HepG2 (cell line): ENCODE results near the gene AGRN. TPM values are rescaled to one million over a fixed set of nuclear protein-coding genes. Genes with fewer than 3 reads are reported as not detected.

ENCODE experiments used
- CHD4 ChIP-seq: fragments of 200-600 bp; sonication (generic); IDR thresholded peaks from 2 replicates; pipeline ENCODE4 v1.7.0; 2017; ENCODE audit warnings: mild to moderate bottlenecking, low read length, borderline replicate concordance
- DMAP1 ChIP-seq: IDR thresholded peaks from 2 replicates; pipeline ENCODE4 v1.6.1; 2016
- FOXM1 ChIP-seq: sonication (generic); formaldehyde crosslinking; IDR thresholded peaks from 2 replicates; pipeline ENCODE4 v1.5.0; 2020; ENCODE audit warnings: missing genetic modification reagents
- NCOA1 ChIP-seq: sonication (generic); formaldehyde crosslinking; IDR thresholded peaks from 2 replicates; pipeline ENCODE4 v1.9.0; 2021; ENCODE audit warnings: missing genetic modification reagents
- POLR2AphosphoS2 ChIP-seq: IDR thresholded peaks from 2 replicates; pipeline ENCODE4 v1.6.1; 2011; ENCODE audit warnings: low read depth, low read length, improper control_type of control experiment
- RARG ChIP-seq: sonication (generic); formaldehyde crosslinking; IDR thresholded peaks from 2 replicates; pipeline ENCODE4 v1.4.0; 2020; ENCODE audit warnings: low read depth, mild to moderate bottlenecking, missing genetic modification reagents
- SP2 ChIP-seq: sonication (generic); formaldehyde crosslinking; IDR thresholded peaks from 2 replicates; pipeline ENCODE4 v1.5.1; 2020; ENCODE audit warnings: mild to moderate bottlenecking, missing genetic modification reagents
- TAF1 ChIP-seq: sonication (generic); formaldehyde crosslinking; IDR thresholded peaks from 2 replicates; pipeline ENCODE4 v1.4.0; 2020; ENCODE audit warnings: missing genetic modification reagents
- ZNF607 ChIP-seq: sonication (generic); formaldehyde crosslinking; IDR thresholded peaks from 2 replicates; pipeline ENCODE4 v1.5.1; 2020; ENCODE audit warnings: missing genetic modification reagents, mild to moderate bottlenecking, borderline replicate concordance
- polyA plus RNA-seq, 8 experiments: library from polyadenylated mRNA; depleted of rRNA in 3 of 8; stranded (reverse) in 7 of 8; unstranded in 1 of 8; fragments of >200 nt; fragmentation: Illumina TruSeq in 4 of 8; extraction: Trizol in 4 of 8; gene quantifications; 2 replicates each; pipeline versions ENCODE4 v1.2.1 to v1.2.3, GENCODE V29; 2011 to 2016; ENCODE audit warnings: low read depth in 4 of 8, missing spikeins in 1 of 8, mixed read lengths in 1 of 8; ENCODE audit not compliant: insufficient read depth in 1 of 8
- total RNA-seq, 5 experiments: library from RNA; depleted of rRNA; stranded (reverse); fragments of >200 nt; fragmentation: Illumina TruSeq; extraction: Trizol; gene quantifications; 2 replicates each; pipeline ENCODE4 v1.2.3, GENCODE V29; 2016; ENCODE audit warnings: low read depth in 1 of 5
- TF ChIP-seq, protein P1 (sequence below): sonication (generic); formaldehyde crosslinking; IDR thresholded peaks from 2 replicates; pipeline ENCODE4 v1.8.0; 2022; ENCODE audit warnings: missing genetic modification reagents, low read depth, mild to moderate bottlenecking, borderline replicate concordance
- TF ChIP-seq, protein P2 (sequence below): IDR thresholded peaks from 2 replicates; pipeline ENCODE4 v1.6.1; 2016
- TF ChIP-seq, protein P3 (sequence below): sonication (generic); formaldehyde crosslinking; IDR thresholded peaks from 2 replicates; pipeline ENCODE4 v1.4.0; 2020; ENCODE audit warnings: low read depth, mild to moderate bottlenecking, missing genetic modification reagents
- TF ChIP-seq, protein P4 (sequence below): IDR thresholded peaks from 2 replicates; pipeline ENCODE4 v1.6.1; 2016; ENCODE audit warnings: missing biosample characterization, missing genetic modification reagents, low read depth
- TF ChIP-seq, protein P5 (sequence below): IDR thresholded peaks from 2 replicates; pipeline ENCODE4 v1.6.1; 2012; ENCODE audit warnings: low read length, improper control_type of control experiment
- TF ChIP-seq, protein P6 (sequence below): IDR thresholded peaks from 2 replicates; pipeline ENCODE4 v1.4.0; 2020; ENCODE audit warnings: mild to moderate bottlenecking, missing genetic modification reagents

AGRN gene
- total and polyA plus RNA-seq, 2 of the 13 experiments (the other 11 are each of a cell fraction or from before 2014, with no cell fraction given), result 29.8 to 65.2 TPM

DNA sequence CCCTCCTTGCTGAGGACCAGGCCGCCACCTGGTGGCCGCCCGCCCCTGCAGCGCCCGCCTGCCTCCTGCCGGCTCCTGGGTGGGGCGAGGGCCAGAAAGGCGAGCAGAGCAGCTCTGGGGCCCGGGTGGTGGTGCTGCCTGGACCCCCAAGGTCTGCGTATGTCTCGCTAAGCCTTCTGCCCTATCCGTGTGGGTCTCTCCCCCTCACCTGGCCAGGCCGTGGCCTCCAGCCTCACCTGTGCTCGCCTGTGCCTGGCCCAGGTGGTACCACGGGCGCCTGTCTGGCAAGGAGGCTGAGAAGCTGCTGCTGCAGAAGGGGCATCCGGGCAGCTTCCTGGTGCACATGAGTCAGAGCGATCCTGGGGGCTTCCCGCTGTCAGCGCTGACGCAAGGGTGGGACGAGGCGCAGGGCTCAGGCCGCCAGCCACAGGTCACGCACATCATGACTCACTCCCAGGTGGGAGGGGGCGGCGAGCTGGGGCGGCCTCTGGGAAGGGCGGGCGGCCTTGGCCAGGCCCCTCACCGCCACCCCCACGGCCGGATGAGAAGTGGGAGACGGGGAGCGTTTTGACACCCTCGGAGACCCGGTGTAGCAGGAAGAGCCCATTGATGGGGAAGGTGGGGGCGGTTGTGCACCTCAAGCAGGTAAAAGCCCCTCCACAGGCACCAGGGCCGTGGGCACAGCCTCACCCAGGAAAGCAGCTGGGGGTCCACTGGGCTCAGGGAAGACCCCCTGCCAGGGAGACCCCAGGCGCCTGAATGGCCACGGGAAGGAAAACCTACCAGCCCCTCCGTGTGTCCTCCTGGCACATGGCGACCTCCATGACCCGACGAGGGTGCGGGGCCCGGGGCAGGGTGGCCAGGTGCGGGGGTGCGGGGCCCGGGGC, 44.3 kb downstream of the AGRN start (continued):
- TF ChIP-seq, protein P1, sequence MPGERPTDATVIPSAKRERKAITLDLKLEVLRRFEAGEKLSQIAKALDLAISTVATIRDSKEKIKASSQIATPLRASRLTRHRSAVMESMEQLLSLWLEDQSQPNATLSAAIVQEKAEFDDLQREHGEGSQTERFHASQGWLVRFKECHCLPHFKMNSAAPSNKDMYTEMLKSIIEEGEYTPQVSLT (CRISPR knock-in tag), result no peak
- no peak for TF ChIP-seq POLR2AphosphoS2
- TF ChIP-seq TAF1 (CRISPR knock-in tag), result peak; percentile 11; the same call in 1 of the 2 replicates
- 0 out of 2 replicates have a peak, but pooled peaks have one; percentile 36 for TF ChIP-seq RARG (CRISPR knock-in tag)
- TF ChIP-seq, protein P2, sequence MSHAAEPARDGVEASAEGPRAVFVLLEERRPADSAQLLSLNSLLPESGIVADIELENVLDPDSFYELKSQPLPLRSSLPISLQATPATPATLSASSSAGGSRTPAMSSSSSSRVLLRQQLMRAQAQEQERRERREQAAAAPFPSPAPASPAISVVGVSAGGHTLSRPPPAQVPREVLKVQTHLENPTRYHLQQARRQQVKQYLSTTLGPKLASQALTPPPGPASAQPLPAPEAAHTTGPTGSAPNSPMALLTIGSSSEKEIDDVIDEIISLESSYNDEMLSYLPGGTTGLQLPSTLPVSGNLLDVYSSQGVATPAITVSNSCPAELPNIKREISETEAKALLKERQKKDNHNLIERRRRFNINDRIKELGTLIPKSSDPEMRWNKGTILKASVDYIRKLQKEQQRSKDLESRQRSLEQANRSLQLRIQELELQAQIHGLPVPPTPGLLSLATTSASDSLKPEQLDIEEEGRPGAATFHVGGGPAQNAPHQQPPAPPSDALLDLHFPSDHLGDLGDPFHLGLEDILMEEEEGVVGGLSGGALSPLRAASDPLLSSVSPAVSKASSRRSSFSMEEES (CRISPR knock-in tag), result peak; percentile 86
- TF ChIP-seq, protein P3, sequence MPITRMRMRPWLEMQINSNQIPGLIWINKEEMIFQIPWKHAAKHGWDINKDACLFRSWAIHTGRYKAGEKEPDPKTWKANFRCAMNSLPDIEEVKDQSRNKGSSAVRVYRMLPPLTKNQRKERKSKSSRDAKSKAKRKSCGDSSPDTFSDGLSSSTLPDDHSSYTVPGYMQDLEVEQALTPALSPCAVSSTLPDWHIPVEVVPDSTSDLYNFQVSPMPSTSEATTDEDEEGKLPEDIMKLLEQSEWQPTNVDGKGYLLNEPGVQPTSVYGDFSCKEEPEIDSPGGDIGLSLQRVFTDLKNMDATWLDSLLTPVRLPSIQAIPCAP (CRISPR knock-in tag), result no peak
- no peak for TF ChIP-seq CHD4
- TF ChIP-seq ZNF607 (CRISPR knock-in tag), result peak; percentile 64; the same call in 1 of the 2 replicates
- TF ChIP-seq NCOA1 (CRISPR knock-in tag), result no peak
- no peak; the same call in 1 of the 2 replicates for TF ChIP-seq SP2
- no peak for TF ChIP-seq FOXM1 (CRISPR knock-in tag)
- TF ChIP-seq, protein P4, sequence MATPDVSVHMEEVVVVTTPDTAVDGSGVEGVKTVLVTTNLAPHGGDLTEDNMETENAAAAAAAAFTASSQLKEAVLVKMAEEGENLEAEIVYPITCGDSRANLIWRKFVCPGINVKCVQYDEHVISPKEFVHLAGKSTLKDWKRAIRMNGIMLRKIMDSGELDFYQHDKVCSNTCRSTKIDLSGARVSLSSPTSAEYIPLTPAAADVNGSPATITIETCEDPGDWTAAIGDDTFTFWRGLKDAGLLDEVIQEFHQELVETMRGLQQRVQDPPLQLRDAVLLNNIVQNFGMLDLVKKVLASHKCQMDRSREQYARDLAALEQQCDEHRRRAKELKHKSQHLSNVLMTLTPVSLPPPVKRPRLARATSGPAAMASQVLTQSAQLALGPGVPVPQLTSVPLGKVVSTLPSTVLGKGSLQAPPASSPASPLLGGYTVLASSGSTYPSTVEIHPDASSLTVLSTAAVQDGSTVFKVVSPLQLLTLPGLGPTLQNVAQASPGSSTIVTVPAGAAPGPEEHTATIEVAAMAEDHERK (CRISPR knock-in tag), result no peak
- TF ChIP-seq, protein P5, sequence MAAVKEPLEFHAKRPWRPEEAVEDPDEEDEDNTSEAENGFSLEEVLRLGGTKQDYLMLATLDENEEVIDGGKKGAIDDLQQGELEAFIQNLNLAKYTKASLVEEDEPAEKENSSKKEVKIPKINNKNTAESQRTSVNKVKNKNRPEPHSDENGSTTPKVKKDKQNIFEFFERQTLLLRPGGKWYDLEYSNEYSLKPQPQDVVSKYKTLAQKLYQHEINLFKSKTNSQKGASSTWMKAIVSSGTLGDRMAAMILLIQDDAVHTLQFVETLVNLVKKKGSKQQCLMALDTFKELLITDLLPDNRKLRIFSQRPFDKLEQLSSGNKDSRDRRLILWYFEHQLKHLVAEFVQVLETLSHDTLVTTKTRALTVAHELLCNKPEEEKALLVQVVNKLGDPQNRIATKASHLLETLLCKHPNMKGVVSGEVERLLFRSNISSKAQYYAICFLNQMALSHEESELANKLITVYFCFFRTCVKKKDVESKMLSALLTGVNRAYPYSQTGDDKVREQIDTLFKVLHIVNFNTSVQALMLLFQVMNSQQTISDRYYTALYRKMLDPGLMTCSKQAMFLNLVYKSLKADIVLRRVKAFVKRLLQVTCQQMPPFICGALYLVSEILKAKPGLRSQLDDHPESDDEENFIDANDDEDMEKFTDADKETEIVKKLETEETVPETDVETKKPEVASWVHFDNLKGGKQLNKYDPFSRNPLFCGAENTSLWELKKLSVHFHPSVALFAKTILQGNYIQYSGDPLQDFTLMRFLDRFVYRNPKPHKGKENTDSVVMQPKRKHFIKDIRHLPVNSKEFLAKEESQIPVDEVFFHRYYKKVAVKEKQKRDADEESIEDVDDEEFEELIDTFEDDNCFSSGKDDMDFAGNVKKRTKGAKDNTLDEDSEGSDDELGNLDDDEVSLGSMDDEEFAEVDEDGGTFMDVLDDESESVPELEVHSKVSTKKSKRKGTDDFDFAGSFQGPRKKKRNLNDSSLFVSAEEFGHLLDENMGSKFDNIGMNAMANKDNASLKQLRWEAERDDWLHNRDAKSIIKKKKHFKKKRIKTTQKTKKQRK, result no peak
- TF ChIP-seq, protein P6, sequence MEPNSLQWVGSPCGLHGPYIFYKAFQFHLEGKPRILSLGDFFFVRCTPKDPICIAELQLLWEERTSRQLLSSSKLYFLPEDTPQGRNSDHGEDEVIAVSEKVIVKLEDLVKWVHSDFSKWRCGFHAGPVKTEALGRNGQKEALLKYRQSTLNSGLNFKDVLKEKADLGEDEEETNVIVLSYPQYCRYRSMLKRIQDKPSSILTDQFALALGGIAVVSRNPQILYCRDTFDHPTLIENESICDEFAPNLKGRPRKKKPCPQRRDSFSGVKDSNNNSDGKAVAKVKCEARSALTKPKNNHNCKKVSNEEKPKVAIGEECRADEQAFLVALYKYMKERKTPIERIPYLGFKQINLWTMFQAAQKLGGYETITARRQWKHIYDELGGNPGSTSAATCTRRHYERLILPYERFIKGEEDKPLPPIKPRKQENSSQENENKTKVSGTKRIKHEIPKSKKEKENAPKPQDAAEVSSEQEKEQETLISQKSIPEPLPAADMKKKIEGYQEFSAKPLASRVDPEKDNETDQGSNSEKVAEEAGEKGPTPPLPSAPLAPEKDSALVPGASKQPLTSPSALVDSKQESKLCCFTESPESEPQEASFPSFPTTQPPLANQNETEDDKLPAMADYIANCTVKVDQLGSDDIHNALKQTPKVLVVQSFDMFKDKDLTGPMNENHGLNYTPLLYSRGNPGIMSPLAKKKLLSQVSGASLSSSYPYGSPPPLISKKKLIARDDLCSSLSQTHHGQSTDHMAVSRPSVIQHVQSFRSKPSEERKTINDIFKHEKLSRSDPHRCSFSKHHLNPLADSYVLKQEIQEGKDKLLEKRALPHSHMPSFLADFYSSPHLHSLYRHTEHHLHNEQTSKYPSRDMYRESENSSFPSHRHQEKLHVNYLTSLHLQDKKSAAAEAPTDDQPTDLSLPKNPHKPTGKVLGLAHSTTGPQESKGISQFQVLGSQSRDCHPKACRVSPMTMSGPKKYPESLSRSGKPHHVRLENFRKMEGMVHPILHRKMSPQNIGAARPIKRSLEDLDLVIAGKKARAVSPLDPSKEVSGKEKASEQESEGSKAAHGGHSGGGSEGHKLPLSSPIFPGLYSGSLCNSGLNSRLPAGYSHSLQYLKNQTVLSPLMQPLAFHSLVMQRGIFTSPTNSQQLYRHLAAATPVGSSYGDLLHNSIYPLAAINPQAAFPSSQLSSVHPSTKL, result peak; percentile 45
- TF ChIP-seq DMAP1 (CRISPR knock-in tag), result no peak
